HT1080 (cell line): ENCODE measurements around the gene CREB3L2. TPM values are rescaled to one million over a fixed set of nuclear protein-coding genes. Genes with fewer than 3 reads are reported as not detected.
A peak's percentile ranks its signal among the peaks of the same experiment; 100 is the strongest.
"Not testable (repeated sequence)": the region's sequence is repeated elsewhere in the genome, so short reads cannot be mapped to it uniquely, and the experiment has no call there.

Source experiments
- DNase-seq: peaks from one replicate; pipeline ENCODE4 v3.0.0-alpha.2; 2015; ENCODE audit warnings: low read depth
- total RNA-seq: library from RNA; depleted of rRNA; stranded (reverse); fragments of >200 nt; shearing (Covaris generic); gene quantifications from 2 replicates; pipeline ENCODE4 v1.2.3, GENCODE V29; 2014

The CREB3L2 gene
- total RNA-seq, 1 experiment from 2014 or later: 18.8 TPM

- no peak for DNase-seq
Observed at GRCh38 chr7:137908106-137908505, 93.8 kb downstream of the CREB3L2 start.

GRCh38 chr7:137906636-137907035 is 95.2 kb downstream of the CREB3L2 start:
- DNase-seq: not testable (repeated sequence)

DNA sequence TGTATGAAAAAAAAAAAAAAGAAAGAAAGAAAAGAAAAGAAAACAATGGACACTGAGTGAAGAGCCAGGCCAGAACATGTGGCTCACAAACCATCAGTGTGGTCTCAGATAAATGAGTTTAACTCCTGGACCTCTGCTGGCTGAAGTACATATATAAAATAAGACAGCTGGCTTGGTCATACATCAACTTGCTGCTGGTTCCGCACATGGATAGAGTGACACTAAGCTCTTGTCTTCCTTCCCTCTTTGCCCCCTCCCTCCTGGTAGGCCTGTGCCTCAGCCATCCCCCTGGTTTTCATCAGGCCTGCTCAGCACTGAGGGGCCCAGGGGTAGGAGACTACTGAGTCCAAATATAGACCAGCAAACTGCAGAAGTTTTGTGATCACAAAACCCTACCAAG is 97.1 kb downstream of the CREB3L2 start:
- DNase-seq: no peak

- peak; percentile 64 for DNase-seq
Observed at GRCh38 chr7:137903382-137904169, 98.3 kb downstream of the CREB3L2 start.

- DNase-seq: no peak
Observed at GRCh38 chr7:137900137-137900536, 101.7 kb downstream of the CREB3L2 start.

- DNase-seq: peak; percentile 75
Observed at GRCh38 chr7:137898839-137899721, 102.8 kb downstream of the CREB3L2 start.

DNA sequence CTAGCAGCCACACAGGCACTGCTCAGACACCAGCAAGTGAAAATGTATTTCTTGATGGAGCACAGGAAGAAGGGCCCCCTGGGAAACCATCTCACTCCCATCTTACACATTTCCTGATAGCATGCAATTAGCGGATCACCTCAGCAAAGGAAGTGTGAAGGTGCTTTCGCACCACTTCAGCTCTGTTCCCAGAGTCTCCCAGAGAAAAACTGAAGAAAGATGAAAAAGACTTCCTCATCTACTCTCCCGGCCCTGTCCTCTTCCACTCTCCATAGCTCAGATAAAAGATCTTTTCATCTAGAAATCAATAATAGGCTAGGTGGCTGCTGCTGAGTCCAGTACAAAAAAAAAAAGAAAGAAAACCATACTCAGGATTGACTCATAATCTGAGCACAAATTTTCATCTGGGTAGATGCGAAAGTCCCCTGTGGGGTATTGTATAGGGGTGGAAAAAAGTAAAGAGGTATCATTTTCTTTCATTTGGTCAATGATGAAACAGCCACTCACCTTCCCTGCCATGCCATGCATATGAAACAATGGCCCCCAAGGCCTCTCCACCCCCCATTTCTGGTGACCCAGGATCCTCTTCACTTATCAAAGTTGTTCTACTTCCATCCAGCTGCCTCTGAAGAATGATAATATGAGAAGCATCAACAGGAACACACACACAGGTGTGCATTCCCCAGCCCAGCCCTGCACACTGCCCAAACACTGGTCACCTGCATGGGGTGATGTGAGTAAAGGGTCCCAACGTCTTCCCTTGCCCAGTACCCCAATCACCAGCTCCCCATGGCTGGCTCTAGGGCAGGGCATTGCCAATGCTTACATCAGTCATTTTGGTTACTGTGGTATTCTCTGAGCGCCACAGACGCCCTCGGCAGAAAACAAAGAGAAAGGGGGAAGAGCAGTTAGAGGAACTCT is 106.3 kb downstream of the CREB3L2 start:
- DNase-seq: no peak

GRCh38 chr7:137893143-137893742 is 108.6 kb downstream of the CREB3L2 start:
- no peak for DNase-seq

DNA sequence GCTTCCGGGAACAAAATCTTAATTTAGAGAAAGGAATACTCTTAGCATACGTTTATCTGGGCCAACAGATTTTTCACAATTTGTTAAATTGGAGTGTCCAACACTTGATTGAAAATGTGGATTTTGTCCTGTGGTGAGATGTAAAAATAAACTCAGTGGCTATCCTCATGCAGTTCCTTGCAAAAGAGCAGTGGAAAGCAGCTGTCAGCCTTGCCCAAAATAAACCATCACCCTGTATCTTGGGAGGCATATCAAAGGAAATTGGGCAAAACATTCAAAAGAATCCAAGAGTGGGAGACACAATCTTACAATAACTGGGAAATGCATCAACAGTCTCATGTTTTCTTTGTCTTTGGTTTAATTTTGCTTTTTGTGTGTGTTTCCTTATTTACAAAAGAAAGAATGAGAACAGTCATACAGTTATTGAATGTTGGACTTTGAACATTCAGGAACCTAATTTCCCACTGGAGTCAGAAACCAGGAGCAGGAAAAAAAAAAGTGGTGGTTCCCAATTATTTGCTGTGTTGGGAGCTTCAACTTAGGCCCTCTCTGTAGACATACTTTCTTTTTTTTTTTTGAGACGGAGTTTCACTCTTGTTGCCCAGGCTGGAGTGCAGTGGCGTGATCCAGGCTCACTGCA is 110.8 kb downstream of the CREB3L2 start:
- DNase-seq: no peak

DNA sequence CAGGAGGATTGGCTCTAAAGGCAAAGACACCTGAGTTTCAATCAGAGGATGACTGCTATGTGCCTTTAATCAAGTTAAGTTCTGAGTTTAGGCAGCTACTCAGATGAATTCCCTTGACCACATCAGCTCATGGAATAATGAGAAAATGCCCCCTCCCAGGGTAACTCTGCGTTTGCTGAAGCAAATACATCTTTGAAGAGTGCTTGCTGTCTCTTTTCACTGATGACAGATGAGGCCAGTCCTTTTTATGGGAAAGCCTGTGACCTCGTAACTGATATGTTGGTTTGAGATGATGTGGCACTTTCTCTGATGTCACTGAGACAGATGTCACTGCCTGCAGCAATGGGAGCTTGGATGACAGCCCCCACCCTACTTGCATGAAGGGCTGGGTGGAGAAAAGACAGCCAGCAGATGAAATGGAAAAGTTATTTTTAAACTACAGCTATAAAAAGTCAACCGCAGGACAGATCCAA is 111.4 kb downstream of the CREB3L2 start:
- no peak for DNase-seq

DNA sequence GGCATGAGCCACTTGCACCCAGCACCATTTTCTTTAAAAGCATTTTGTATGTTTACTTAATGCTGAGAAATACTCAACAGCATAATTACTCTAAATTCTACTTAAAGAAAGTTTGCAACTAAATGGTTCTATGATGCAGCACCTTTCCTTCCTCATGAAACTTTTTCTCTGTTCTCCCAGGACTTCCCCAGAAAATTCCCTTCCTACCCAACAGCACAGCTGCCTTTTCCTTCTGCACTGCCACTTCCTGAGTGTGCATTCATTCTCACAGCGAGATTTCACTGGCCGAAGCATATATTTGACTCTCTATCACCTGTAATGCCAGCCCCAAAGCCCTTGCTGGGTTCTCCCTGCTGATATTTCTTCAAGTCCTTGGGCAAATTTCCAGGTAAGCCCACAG is 113.6 kb downstream of the CREB3L2 start:
- DNase-seq: no peak

DNA sequence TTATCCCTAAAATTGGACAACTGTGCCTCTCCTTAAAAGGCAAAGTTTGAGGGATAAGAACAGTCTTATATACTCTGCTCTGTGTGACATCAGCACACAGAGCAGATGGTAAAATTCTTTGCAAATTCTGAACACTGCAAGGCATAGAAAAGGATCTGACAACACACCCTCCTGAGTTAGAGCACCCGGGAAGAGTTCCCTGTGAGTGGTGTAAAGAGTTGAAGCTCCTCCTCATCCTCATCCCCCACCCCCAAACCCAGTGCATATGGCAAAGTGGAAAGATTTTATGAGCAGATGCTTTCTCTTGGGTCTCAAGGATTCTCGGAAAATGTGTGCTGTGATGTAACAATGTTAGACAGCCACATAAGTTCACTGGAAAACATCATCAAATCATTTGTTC is 115.1 kb downstream of the CREB3L2 start:
- DNase-seq: no peak

- DNase-seq: no peak
Observed at GRCh38 chr7:137886281-137886680, 115.6 kb downstream of the CREB3L2 start.

- DNase-seq: no peak
Observed at GRCh38 chr7:137885678-137886077, 116.2 kb downstream of the CREB3L2 start.

- DNase-seq: peak; percentile 58
Observed at GRCh38 chr7:137882806-137883205, 119.1 kb downstream of the CREB3L2 start.

DNA sequence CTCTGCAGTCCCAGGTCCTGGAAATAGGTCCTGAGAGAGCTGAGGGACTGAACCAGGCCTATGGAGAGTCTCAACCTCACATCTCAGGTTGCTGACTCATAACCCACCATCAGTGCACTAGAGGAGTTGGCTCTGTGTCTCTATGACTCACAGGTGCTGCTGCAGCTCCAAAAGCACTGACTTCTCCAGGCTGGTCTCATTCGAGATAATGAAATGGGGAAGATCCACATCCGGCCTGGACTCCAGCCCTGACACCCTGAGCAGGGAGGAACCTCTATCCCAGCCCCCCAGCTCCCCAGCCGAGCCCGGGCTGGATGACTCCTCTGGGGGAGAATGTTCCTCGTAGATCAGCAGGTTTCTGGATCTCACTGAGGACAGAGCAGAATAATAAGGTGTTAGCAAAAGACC is 119.6 kb downstream of the CREB3L2 start:
- DNase-seq: peak; percentile 100

DNA sequence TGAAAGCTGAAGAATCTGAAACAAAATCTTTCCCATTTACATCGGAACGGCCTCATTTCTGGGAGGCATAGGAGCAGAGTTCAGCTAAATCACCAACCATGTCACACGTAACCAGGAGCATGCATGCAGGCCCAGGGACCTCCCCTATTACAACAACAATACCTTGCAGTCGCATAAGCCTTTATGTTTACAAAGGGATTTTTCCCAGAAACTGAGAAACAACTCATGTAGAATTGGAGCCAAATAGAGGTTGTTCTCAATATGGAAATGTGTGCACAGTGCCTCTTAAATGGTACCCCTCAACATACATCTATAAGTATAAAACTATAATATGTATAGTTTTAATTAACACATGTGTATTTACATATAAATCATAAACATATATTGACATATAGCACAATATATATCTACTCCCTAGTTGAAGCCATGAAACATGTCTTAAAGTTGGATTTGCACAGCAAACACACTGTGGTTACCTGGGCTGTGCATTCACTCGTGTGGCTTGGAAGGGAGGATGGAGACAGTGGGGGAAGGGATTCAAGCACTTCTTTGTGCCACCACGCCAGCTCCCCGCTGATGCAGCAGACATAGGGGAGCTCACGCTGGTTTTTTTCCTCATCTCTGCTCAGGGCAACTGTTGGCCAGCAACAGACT is 120.2 kb downstream of the CREB3L2 start:
- no peak for DNase-seq

- DNase-seq: peak; percentile 74
Observed at GRCh38 chr7:137880432-137880831, 121.5 kb downstream of the CREB3L2 start.

DNA sequence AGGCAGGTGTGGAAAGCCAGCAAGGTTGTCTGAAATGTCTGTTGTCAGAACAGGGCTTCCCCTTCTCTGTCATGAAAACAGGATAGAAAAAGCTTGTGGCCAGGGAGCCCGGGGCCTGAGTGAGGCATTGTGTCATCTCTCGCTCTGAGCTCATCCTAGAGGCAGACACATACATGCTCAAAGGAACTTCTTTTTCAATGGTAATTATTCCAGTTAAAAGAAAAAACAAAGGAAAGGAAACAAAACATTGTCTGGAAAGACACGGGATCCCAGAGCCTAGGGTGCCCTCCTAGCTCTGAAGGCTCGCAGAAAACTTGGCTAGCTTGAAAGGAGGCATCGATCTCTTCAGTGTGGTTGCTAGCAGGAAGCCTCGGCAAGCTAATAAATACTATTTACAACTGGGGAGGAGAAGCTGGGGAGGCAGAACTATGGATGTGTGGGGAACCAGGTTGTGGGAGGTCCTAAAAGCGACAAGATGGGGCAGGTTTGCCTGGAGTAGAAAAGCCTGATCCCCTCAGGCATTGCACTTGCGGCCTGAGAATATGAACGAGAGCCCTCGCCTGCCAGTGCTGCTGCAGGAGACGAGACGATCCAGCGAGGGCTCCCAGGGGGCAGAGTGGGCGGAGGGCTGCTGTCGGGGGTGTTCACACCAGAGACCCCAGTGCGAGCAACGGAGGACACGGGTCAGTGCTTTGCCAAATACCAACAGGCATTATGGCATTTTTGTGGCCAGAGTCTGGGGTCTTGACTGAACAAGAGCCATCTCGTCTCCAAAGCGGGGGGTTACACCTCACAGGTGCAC is 122.3 kb downstream of the CREB3L2 start:
- no peak for DNase-seq
